T-helper 2 cell treated with Interferon-gamma antibody and Interleukin-4, amounts not matched to agents 100 ng/mL and 5 ng/mL, for 36 hours (primary cell): ENCODE results near the gene MDFI. TPM values are rescaled to one million over a fixed set of nuclear protein-coding genes. Genes with fewer than 3 reads are reported as not detected.

Experiments used
- intact Hi-C: fragments of 100-400 bp; cut with micrococcal nuclease; formaldehyde crosslinking; loops from one replicate; pipeline ENCODE4 v1.15.1; 2023
- total RNA-seq: library from RNA; stranded (reverse); gene quantifications from 2 replicates; pipeline ENCODE4 v1.2.3, GENCODE V29; 2022

MDFI gene, protein sequence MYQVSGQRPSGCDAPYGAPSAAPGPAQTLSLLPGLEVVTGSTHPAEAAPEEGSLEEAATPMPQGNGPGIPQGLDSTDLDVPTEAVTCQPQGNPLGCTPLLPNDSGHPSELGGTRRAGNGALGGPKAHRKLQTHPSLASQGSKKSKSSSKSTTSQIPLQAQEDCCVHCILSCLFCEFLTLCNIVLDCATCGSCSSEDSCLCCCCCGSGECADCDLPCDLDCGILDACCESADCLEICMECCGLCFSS
- not detected in 2 replicates for total RNA-seq

- intact Hi-C loops = no loop called here
These were observed at the start of gene MDFI for GRCh38 chr6:41638002-41638934. Gene MDFI, plus strand, starts transcription at chr6:41638468. Its CDS starts 282 bp downstream, at chr6:41638750.

GRCh38 chr6:41589223-41589622, 49.0 kb upstream of the MDFI start:
- intact Hi-C loops = no loop called here

DNA sequence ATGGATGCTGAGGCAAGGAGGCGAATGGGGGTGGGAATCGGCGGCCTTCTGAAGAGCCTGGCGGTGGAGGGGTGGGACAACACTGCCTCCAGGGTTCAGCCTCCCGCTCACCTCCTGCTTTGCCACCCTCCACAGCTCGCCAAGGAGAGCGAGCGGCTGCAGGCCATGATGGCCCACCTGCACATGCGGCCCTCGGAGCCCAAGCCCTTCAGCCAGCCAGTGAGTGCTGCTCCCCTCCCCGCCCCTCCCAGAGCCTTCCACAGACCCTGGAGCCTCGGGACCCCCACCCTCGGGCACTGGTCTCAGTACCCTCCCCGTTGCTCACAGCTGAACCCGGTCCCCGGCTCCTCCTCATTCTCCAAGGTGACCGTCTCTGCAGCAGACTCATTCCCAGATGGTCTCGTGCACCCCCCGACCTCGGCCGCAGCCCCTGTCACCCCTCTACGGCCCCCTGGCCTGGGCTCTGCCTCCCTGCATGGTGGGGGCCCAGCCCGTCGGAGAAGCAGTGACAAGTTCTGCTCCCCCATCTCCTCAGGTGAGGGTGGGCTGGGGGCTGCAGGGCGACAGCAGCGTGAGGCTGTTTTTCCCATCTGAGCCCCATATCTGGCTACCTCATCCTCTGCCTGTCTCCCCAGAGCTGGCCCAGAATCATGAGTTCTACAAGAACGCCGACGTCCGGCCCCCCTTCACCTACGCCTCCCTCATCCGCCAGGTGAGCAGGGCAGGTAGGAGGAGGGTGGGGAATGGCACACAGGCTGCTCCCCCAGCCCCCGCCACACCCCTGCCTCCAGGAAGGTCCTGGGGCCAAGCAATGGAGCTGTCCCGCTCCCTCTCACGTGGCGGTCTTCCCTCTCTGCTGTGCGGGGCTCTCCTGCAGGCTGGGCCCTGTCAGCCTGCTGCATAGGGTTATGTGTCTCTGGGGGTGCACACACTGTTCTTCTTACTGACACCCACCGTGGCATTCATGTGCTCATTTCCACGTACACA, 48.3 kb upstream of the MDFI start:
- intact Hi-C loops = no loop called here

- intact Hi-C loops = no loop called here
These were observed 47.1 kb upstream of the MDFI start for GRCh38 chr6:41591122-41591521.

DNA sequence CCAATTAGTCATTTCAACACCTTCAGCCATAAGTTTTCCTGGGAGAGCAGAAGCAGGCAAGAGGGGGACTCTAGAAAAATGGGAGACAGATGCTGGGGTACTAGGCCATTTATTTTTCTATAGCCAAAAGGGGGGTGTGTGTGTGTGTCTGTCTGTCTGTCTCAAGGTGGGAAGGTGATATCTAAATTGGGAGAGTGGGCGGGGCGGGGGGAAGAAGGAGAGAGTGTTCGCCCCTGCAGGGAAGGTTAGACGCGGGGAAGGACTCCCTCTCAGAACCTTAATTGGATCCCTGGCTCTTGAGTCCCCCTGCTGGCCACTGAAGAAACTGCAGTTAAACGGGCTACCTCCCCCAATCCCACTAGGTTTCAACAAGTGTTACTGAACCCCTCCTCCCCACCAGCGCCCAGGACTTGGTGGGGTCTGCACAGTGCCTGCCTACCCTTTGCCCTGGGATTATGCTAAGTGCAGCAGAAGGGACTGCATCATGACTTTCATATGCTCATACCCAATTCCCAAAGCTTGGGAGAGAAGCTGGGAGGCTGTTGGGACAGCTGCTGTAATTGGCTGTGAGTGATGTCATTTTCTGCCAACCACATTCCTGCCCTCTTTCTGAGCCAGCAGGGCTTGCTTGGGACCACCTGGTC, 46.3 kb upstream of the MDFI start:
- intact Hi-C loops = loop anchor here (1.0 kb wide), 3 partner anchors 31 to 223 kb away; no protein-coding TSS in a partner anchor

- intact Hi-C loops = no loop called here
These were observed 44.9 kb upstream of the MDFI start for GRCh38 chr6:41593406-41593805.

DNA sequence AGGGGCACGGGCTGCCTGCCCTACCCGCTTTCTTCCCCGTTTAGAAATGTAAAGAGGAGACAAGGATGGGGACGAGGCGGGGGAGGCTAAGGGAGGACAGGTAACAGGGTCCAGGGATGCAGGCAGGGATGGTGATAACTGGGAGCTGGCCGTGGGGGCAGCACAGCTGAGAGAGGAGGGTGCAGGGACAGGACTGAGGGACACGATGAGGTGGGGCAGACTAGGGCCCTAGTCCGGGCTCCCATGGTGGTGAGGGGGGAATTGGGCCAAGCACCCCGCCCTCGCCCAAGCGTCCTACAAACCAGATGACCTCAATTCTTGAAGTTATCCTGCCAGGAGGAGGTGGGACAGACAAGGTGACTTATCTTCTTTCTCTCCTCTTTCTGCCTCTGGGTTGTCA, 44.4 kb upstream of the MDFI start:
- intact Hi-C loops = no loop called here

DNA sequence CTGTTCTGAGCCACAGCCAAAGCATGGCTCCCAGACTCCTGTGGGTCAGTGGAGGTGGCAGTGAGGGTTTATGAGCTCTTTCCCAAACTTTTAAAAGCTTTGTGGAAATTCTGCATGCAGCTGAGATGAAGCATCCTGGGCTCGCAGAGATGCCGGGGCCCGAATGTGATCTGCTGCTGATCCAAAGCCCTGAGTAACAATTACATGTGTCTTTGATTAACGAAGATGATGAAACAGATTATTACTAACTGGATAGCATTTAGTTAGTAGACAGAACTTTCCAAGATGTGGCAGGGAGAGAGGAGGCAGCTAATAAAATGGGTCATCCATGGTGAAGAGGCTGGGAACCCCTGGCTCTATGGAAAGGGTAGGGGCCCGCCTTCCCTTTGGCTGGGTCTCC, 43.9 kb upstream of the MDFI start:
- intact Hi-C loops = no loop called here

- intact Hi-C loops = no loop called here
These were observed 43.5 kb upstream of the MDFI start for GRCh38 chr6:41594766-41595165.

DNA sequence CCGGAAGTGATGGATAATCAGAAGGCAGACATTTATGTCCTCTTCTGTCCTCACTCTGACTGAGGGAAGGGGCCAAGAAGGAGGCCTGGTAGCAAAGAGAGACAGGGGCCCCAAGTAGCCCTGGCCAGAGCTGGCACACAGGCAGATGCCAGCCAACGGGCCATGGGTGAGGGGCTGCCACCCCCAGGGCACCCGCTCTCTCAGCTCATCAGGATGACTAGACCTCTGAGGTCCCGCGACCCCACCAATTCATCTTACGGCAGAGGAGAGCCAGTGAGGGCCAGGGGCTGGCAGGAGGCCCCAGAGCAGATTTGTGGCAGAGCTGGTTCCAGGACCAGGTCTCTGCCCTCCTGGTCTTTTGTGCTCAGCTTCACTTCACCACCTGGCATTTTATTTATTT, 43.1 kb upstream of the MDFI start:
- intact Hi-C loops = no loop called here

- intact Hi-C loops = no loop called here
These were observed 42.1 kb upstream of the MDFI start for GRCh38 chr6:41596096-41596685.

DNA sequence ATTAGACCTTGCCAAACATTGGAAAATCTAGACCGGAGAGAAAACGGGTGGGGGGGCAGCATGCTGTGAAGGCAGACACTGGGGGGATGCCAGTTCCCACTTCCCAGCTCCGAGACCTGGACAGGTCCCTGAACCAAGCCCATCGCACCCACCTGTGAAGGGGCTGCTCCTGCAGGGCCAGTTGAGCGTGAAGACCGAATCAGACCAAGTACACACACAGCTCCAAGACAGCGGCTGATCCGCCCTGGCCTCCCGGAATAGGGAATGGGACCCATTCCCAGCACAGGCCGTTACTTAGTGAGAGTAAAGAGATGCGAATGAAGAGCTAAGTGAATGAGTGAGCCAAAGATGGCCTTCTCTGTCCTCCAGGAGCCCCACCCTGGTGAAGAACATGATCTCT, 41.5 kb upstream of the MDFI start:
- intact Hi-C loops = no loop called here

- intact Hi-C loops = no loop called here
These were observed 40.8 kb upstream of the MDFI start for GRCh38 chr6:41597246-41598000.

DNA sequence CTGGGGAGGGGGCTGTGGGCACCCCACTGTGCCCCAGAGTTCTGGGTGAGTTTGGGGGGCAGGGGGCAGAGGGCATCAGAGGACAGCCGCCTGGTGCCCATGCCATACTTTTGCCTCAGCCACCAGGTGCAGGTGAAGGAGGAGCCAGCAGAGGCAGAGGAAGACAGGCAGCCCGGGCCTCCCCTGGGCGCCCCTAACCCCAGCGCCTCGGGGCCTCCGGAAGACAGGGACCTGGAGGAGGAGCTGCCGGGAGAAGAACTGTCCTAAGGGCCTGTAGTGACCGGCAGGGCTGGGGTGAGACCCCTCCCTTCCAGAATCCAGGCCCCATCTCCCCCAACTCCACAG, 39.6 kb upstream of the MDFI start:
- intact Hi-C loops = no loop called here

- intact Hi-C loops = no loop called here
These were observed 39.0 kb upstream of the MDFI start for GRCh38 chr6:41599015-41599851.

DNA sequence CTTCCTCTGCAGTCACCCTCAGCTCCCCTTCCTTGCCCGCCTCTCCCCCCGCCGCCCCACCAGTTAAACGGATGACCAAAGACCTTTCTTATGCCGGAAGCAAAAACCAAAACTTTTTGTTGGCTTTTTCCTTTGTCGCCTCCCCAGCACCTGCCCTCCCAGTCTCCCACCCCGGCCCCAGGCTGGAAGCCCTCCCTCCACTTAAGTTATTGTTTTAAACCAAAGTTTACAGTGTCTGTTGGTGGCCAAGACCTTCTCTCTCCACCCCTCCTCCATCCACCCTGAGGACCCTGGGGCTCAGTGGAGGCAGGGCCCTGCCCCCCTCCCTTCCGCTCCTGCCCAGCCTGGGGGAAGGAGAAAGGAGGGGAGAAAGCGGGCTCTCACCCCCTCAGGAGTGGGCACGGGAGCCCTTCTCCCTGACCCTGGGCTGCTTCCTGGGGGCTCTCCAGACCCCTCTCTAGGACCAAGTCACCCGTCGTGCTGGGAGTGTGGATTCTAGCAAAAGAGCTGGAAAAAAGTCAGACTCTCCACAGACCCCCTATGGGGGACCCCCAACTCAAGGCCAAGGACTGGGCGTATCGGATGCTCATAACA, 38.3 kb upstream of the MDFI start:
- intact Hi-C loops = no loop called here

DNA sequence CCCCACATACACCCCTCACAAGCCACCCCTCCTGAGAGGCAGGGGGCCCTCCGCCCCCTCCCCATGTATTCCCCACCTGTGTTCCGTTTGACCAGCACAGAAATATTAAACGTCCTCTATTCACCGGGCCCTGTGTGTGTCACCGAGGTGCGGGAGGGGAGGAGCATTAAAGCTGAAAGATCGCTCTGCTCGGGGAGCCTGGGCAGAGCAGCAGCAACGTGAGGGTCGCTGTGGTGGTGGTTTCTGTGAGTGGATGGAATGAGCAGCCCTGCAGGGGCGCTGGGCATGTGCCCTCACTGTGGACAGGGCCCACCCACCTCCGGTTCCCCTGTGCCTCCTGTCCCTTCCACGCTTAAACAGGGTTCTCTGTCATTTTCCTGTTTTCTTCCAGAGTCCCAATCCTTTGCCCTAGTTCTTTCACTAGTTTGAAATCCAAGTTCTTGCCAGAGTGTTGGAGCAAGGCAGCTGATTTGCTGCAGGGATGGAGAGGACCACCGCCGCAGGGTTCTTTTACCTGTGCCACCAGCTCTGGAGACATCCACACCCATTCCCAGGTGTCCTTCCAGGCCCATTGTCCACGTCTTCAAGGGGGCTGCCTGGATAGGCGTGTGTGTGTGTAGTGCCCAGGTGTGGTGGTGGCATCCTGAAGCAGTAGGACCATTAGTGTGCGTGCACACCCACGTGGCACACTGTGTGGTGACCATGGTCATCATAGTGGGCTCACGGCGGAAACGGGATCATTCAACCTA, 37.6 kb upstream of the MDFI start:
- intact Hi-C loops = no loop called here

DNA sequence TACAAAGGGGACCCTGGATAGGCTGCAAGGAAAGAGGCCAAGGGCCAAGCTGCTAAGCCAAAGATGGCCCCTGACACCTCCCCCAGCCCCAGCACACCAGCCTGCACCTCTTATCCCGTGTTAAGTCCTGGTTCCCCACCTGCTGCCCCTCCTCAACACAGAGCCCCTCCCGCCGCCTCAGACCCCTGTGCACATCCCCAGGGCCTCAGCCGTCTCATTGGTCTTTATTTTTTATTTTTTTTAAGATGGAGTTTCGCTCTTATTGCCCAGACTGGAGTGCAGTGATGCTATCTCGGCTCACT, 37.1 kb upstream of the MDFI start:
- intact Hi-C loops = no loop called here
